IgD-negative memory B cell (primary cell): ENCODE results near the gene ABCB9. TPM values are rescaled to one million over a fixed set of nuclear protein-coding genes. Genes with fewer than 3 reads are reported as not detected.
A peak's percentile ranks its signal among the peaks of the same experiment; 100 is the strongest.
"Not testable (repeated sequence)": the region's sequence is repeated elsewhere in the genome, so short reads cannot be mapped to it uniquely, and the experiment has no call there.

ENCODE experiments used
- H3K27ac Mint-ChIP-seq, 3 donors: one replicate each; pipeline ENCODE4 v1.8.0; 2020 to 2022; ENCODE audit warnings: mild to moderate bottlenecking in 3 of 3, mixed read lengths in 3 of 3, moderate library complexity in 1 of 3
- H3K27me3 Mint-ChIP-seq: one replicate; pipeline ENCODE4 v1.8.0; 2021; ENCODE audit warnings: mixed read lengths
- H3K36me3 Mint-ChIP-seq: one replicate; pipeline ENCODE4 v1.8.0; 2020; ENCODE audit warnings: mild to moderate bottlenecking, mixed read lengths
- H3K4me1 Mint-ChIP-seq, 3 donors: one replicate each; pipeline ENCODE4 v1.8.0; 2020 to 2022; ENCODE audit warnings: mixed read lengths in 3 of 3, mild to moderate bottlenecking in 1 of 3
- H3K4me3 Mint-ChIP-seq, 4 donors: one replicate each; pipeline ENCODE4 v1.8.0; 2020 to 2022; ENCODE audit warnings: mild to moderate bottlenecking in 4 of 4, mixed read lengths in 4 of 4, moderate library complexity in 3 of 4
- H3K9me3 Mint-ChIP-seq, 3 donors: one replicate each; pipeline ENCODE4 v1.8.0; 2020 to 2021; ENCODE audit warnings: mixed read lengths in 3 of 3, mild to moderate bottlenecking in 1 of 3
- polyA plus RNA-seq: library from polyadenylated mRNA; unstranded; fragments of 300-500 nt; fragmentation: Illumina TruSeq; gene quantifications from one replicate; pipeline ENCODE4 v1.2.3, GENCODE V29; 2021

The ABCB9 gene
- polyA plus RNA-seq, 1 donor from 2014 or later: 0.93 TPM

- H3K4me3 Mint-ChIP-seq: no peak overlapping the region
- no peak overlapping the region for H3K27ac Mint-ChIP-seq
- H3K27me3 Mint-ChIP-seq: peaks cover under 1% of the 10 kb centered on the region
- peaks cover 0 to 1% (median 0%) of the 10 kb centered on the region in 3 donors for H3K9me3 Mint-ChIP-seq
- H3K36me3 Mint-ChIP-seq: peaks cover 2% of the 10 kb centered on the region
- H3K4me1 Mint-ChIP-seq: peaks cover 23 to 27% (median 23%) of the 10 kb centered on the region in 3 donors
Measured at GRCh38 chr12:122929812-122930211, 36.5 kb downstream of the ABCB9 start.

DNA sequence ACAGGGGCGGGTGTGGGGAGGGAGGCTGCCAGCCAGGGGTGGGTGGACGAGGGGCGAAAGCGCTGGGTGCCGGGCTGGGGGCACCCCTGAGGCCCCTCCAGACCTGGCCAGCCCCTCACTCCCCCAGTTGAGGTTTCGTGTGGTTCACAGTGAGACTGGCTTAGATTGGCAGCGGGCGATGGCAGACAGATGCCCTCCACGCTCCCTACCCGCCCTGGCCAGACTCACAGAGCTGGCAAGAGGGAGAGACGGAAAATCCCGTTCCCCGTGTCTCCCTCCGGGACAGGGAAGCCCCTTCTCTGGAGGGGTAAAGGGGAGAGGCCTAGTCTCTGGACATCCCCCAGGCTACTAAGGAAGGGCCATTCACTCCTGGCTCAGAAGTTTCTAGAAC is 37.1 kb downstream of the ABCB9 start:
- H3K27me3 Mint-ChIP-seq: peaks cover 2% of the 10 kb centered on the region
- H3K9me3 Mint-ChIP-seq: peaks cover 0 to 1% (median 0%) of the 10 kb centered on the region in 3 donors
- H3K4me3 Mint-ChIP-seq: peak overlapping the region in 1 of 4 donors; percentile 76
- H3K4me1 Mint-ChIP-seq: peaks cover 21% of the 10 kb centered on the region in 3 donors
- peaks cover 2% of the 10 kb centered on the region for H3K36me3 Mint-ChIP-seq
- H3K27ac Mint-ChIP-seq: no peak overlapping the region

DNA sequence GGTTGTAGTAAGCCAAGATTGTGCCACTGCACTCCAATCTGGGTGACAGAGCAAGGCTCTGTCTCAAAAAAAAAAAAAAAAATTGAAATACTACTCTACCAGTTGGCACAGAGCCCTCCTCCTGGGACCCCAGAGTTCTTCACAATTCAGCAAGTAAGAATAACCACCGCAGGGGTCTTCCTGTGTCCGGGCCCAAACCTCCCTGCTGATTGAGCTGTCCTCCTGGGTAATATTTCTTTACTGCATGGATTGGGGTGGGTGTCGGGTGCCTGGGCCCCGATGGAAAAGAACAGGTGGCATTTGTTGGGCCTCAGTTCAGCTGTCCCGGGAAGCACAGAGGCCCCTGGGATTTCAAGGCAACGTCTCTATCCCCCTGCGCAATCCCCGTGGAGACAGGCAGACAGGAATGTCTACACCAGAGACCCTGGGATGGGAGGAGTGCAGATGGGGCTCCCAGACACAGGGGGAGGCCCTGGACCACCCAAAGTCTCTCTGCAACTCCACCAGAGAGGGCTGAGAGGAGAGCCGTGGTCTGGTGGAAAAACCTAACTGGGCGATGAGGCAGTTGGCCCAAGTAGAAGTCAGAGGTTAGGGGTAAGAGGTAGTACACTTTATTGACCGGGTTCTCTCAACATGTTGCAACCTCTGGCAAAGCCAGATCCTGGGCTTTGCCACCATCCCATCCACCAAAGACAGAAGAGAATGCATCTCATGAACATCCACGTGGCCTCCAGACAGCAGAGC is 37.7 kb downstream of the ABCB9 start:
- Mint-ChIP-seq H3K9me3 (peaks cover 0 to 1% (median 0%) of the 10 kb centered on the region in 3 donors), H3K4me3 (peak overlapping the region in 1 of 4 donors; percentile 76), H3K27me3 (peaks cover 2% of the 10 kb centered on the region), H3K4me1 (peaks cover 16 to 21% (median 21%) of the 10 kb centered on the region in 3 donors), H3K27ac (no peak overlapping the region), H3K36me3 (peaks cover 2% of the 10 kb centered on the region)

GRCh38 chr12:122927756-122928403 is 38.4 kb downstream of the ABCB9 start:
- peak overlapping the region in 2 of 3 donors; percentile 48 to 71 for H3K27ac Mint-ChIP-seq
- peaks cover 0 to 1% (median 0%) of the 10 kb centered on the region in 3 donors for H3K9me3 Mint-ChIP-seq
- peaks cover 16 to 21% (median 18%) of the 10 kb centered on the region in 3 donors for H3K4me1 Mint-ChIP-seq
- H3K36me3 Mint-ChIP-seq: peaks cover 2% of the 10 kb centered on the region
- H3K27me3 Mint-ChIP-seq: peaks cover 2% of the 10 kb centered on the region
- peak overlapping the region in 1 of 4 donors; percentile 52 for H3K4me3 Mint-ChIP-seq

GRCh38 chr12:122921917-122922316 is 44.3 kb downstream of the ABCB9 start:
- Mint-ChIP-seq H3K9me3 (no peaks in the 10 kb centered on the region), H3K36me3 (peaks cover 2% of the 10 kb centered on the region), H3K4me1 (peaks cover 10 to 13% (median 11%) of the 10 kb centered on the region in 3 donors), H3K4me3 (no peak overlapping the region), H3K27me3 (peaks cover 3% of the 10 kb centered on the region), H3K27ac (no peak overlapping the region)

DNA sequence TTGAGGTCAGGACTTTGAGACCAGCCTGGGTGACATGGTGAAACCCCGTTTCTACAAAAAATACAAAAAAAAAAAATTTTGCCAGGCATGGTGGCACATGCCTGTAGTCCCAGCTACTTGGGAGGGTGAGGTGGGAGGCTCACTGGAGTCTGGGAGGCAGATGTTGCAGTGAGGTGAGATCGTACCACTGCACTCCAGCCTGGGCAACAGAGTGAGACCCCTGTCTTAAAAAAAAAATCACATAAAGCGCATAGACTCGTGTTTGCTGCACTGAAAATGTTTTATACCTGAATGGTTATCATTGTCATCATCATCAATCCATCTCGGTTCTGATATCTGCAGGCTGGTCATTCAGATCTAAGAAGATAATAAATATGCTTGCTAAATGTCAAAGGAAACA is 45.6 kb downstream of the ABCB9 start:
- H3K36me3 Mint-ChIP-seq: no peaks in the 10 kb centered on the region
- H3K4me3 Mint-ChIP-seq: no peak overlapping the region
- peaks cover 3% of the 10 kb centered on the region for H3K27me3 Mint-ChIP-seq
- H3K27ac Mint-ChIP-seq: no peak overlapping the region
- peaks cover 2 to 5% (median 4%) of the 10 kb centered on the region in 3 donors for H3K4me1 Mint-ChIP-seq
- H3K9me3 Mint-ChIP-seq: no peaks in the 10 kb centered on the region

GRCh38 chr12:122918827-122919226 is 47.4 kb downstream of the ABCB9 start:
- Mint-ChIP-seq H3K36me3 (no peaks in the 10 kb centered on the region), H3K4me3 (no peak overlapping the region), H3K27ac (no peak overlapping the region), H3K27me3 (peaks cover 3% of the 10 kb centered on the region), H3K9me3 (no peaks in the 10 kb centered on the region), H3K4me1 (peaks cover 0 to 5% (median 3%) of the 10 kb centered on the region in 3 donors)

GRCh38 chr12:122917507-122918121 is 48.6 kb downstream of the ABCB9 start:
- Mint-ChIP-seq H3K27me3 (peaks cover 3% of the 10 kb centered on the region), H3K36me3 (peaks cover under 1% of the 10 kb centered on the region), H3K9me3 (no peaks in the 10 kb centered on the region), H3K4me1 (peaks cover 0 to 5% (median 5%) of the 10 kb centered on the region in 3 donors), H3K27ac (no peak overlapping the region), H3K4me3 (no peak overlapping the region)

GRCh38 chr12:122909442-122910288 is 56.6 kb downstream of the ABCB9 start:
- H3K36me3 Mint-ChIP-seq: peaks cover 4% of the 10 kb centered on the region
- H3K9me3 Mint-ChIP-seq: no peaks in the 10 kb centered on the region
- no peak overlapping the region for H3K27ac Mint-ChIP-seq
- H3K27me3 Mint-ChIP-seq: peaks cover 3% of the 10 kb centered on the region
- peaks cover 0 to 5% (median 0%) of the 10 kb centered on the region in 3 donors for H3K4me1 Mint-ChIP-seq
- H3K4me3 Mint-ChIP-seq: no peak overlapping the region

DNA sequence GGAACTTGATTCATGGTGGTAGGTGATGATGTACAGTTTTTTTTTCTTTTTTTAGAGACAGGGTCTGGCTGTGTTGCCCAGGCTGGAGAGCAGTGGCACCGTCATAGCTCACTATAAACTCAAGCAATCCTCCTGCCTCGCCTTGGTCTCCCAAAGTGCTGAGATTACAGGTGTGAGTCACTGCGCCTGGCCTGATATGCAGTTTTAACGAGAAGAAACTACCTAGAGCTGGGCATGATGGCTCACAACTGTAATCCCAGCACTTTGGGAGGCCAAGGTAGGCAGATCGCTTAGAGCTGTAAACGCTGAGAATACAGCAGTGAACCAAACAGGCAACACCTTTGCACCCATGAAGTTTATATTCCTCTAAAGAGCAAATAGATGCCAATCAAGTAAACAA is 57.3 kb downstream of the ABCB9 start:
- H3K4me1 Mint-ChIP-seq: peaks cover 1 to 5% (median 2%) of the 10 kb centered on the region in 3 donors
- peaks cover 2% of the 10 kb centered on the region for H3K27me3 Mint-ChIP-seq
- H3K36me3 Mint-ChIP-seq: peaks cover 4% of the 10 kb centered on the region
- H3K9me3 Mint-ChIP-seq: no peaks in the 10 kb centered on the region
- no peak overlapping the region for H3K27ac Mint-ChIP-seq
- H3K4me3 Mint-ChIP-seq: no peak overlapping the region

DNA sequence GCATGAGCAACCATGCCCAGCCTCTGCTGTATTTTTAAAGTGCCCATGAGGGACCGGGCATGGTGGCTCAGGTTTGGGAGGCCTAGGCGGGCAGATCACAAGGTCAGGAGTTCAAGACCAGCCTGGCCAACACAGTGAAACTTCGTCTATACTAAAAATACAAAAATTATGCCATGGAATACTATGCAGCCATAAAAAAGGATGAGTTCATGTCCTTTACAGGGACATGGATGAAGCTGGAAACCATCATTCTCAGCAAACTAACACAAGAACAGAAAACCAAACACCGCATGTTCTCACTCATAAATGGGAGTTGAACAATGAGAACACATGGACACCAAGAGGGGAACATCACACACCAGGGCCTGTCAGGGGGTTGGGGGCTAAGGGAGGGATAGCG is 61.0 kb downstream of the ABCB9 start:
- not testable (repeated sequence) for H3K27me3 Mint-ChIP-seq, H3K27ac Mint-ChIP-seq, H3K4me3 Mint-ChIP-seq, H3K36me3 Mint-ChIP-seq, H3K9me3 Mint-ChIP-seq
- peaks cover 20 to 22% (median 20%) of the 10 kb centered on the region in 3 donors for H3K4me1 Mint-ChIP-seq

- Mint-ChIP-seq H3K27me3 (no peaks in the 10 kb centered on the region), H3K27ac (peak overlapping the region in 2 of 3 donors; percentile 53 to 70), H3K9me3 (no peaks in the 10 kb centered on the region), H3K36me3 (no peaks in the 10 kb centered on the region), H3K4me1 (peaks cover 31 to 32% (median 31%) of the 10 kb centered on the region in 3 donors), H3K4me3 (peak overlapping the region in 1 of 4 donors; percentile 18)
Measured at GRCh38 chr12:122903693-122904034, 62.6 kb downstream of the ABCB9 start.

DNA sequence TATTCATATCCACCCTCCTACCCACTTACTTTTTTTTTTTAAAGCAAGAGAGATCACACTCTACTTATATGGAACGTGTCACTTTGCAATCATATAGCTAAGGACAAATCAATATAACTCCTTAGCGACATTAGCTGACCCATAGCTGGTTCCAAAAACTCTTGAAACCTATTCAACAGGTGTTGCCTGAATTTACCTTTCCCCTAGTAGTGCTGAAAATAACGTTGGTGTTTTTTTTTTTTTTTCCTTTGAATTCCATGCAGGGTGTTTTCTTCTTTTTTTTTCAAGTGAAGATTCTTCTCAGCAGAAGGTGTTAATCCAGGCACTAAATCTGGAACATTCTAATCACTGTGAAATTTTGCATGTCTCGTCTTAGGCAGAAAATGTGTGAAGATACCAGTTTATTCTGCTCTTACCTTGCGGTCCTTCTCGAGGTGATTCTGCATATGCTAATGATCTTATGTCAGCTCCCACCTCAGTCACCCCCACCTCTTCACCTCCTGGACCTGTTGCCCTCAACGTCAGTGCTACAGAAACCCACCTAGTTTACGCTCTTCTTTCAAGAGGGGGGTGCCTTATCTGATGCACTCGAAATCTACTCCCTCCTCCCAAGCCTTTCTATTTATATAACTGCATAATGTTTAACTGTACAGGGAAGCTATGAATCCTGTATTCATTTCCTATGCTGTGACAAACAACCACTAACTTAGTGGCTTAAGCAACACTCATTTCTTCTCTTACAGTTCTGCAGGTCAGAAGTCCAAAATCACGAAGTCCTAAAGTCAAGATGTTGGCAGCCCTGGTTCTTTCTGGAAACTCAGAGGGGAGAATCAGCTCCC is 63.2 kb downstream of the ABCB9 start:
- Mint-ChIP-seq H3K36me3 (no peaks in the 10 kb centered on the region), H3K27me3 (no peaks in the 10 kb centered on the region), H3K27ac (peak overlapping the region in 2 of 3 donors; percentile 24 to 70), H3K4me1 (peaks cover 37 to 38% (median 37%) of the 10 kb centered on the region in 3 donors), H3K9me3 (no peaks in the 10 kb centered on the region), H3K4me3 (peak overlapping the region in 3 of 4 donors; percentile 18 to 78 (median 29))

- Mint-ChIP-seq H3K36me3 (no peaks in the 10 kb centered on the region), H3K27me3 (peaks cover 1% of the 10 kb centered on the region), H3K4me3 (peak overlapping the region in 3 of 4 donors; percentile 47 to 88 (median 79)), H3K9me3 (no peaks in the 10 kb centered on the region), H3K4me1 (peaks cover 53 to 54% (median 54%) of the 10 kb centered on the region in 3 donors), H3K27ac (peak overlapping the region; percentile 53 to 90 (median 77))
Measured at GRCh38 chr12:122899887-122900286, 66.4 kb downstream of the ABCB9 start.
